IMR-90 (cell line): Measurements from ENCODE around the gene FKBP11. TPM values are rescaled to one million over a fixed set of nuclear protein-coding genes. Genes with fewer than 3 reads are reported as not detected.
A peak's percentile ranks its signal among the peaks of the same experiment; 100 is the strongest.

Experiments used
- ATAC-seq: fragments of 200-7000 bp; cut with Tn5 transposase; 2 replicates; pipeline ENCODE4 v1.9.1; 2020; ENCODE audit warnings: low read depth, mild to moderate bottlenecking, moderate library complexity
- BruUV-seq: library from RNA; stranded (reverse); fragments of 400-500 nt; replicated peaks from 2 replicates; lab custom pipeline; 2021; lab: Mats Ljungman, UMichigan
- CTCF ChIA-PET: fragments of 300-600 bp; formaldehyde crosslinking; extraction: SDS; loops from one replicate; lab custom pipeline; 2021; ENCODE audit warnings: antibody characterized with exemption; lab: Yijun Ruan, JAX
- POLR2A ChIA-PET: fragments of 300-600 bp; sonication (Branson Sonifier 250); formaldehyde crosslinking; loops from one replicate; lab custom pipeline; 2022; ENCODE audit warnings: antibody characterized with exemption; ENCODE audit not compliant: unreplicated experiment; lab: Charles Lee
- DNase-seq: peaks from one replicate; pipeline ENCODE4 v3.0.0; 2013
- H2AFZ ChIP-seq: replicated peaks from 2 replicates; pipeline ENCODE3; 2013; ENCODE audit warnings: low read length, mild to moderate bottlenecking; ENCODE audit not compliant: poor library complexity
- H2AK5ac ChIP-seq: 2 replicates; pipeline ENCODE4 v1.6.1; 2013; ENCODE audit warnings: low read depth, low read length, inconsistent platforms
- H2AK9ac ChIP-seq: replicated peaks from 2 replicates; pipeline ENCODE3; 2013; ENCODE audit warnings: mild to moderate bottlenecking, low read depth, low read length, moderate library complexity; ENCODE audit not compliant: poor library complexity
- H2BK120ac ChIP-seq: 2 replicates; pipeline ENCODE4 v1.6.1; 2013; ENCODE audit warnings: low read depth, low read length, inconsistent platforms
- H2BK15ac ChIP-seq: 3 replicates; pipeline ENCODE4 v1.6.1; 2013; ENCODE audit warnings: low read depth, low read length, inconsistent platforms
- H2BK20ac ChIP-seq: 2 replicates; pipeline ENCODE4 v1.6.1; 2013; ENCODE audit warnings: low read depth, mild to moderate bottlenecking, inconsistent platforms, low read length, moderate library complexity
- H2BK5ac ChIP-seq: 2 replicates; pipeline ENCODE4 v1.6.1; 2013; ENCODE audit warnings: mild to moderate bottlenecking, low read depth, low read length, inconsistent platforms; ENCODE audit not compliant: poor library complexity, severe bottlenecking
- H3K14ac ChIP-seq: replicated peaks from 2 replicates; pipeline ENCODE4 v1.6.1; 2013; ENCODE audit warnings: low read depth, low read length, inconsistent platforms
- H3K18ac ChIP-seq: 2 replicates; pipeline ENCODE4 v1.6.1; 2013; ENCODE audit warnings: low read depth, low read length, control low read depth
- H3K23ac ChIP-seq: 2 replicates; pipeline ENCODE4 v1.6.1; 2013; ENCODE audit warnings: low read depth, low read length, inconsistent platforms
- H3K27ac ChIP-seq: 2 replicates; pipeline ENCODE4 v1.5.1; 2013; ENCODE audit warnings: mild to moderate bottlenecking, control low read depth, low read length; ENCODE audit not compliant: insufficient read depth
- H3K27me3 ChIP-seq: 2 replicates; pipeline ENCODE4 v1.6.1; 2013; ENCODE audit warnings: low read length; ENCODE audit not compliant: control insufficient read depth, insufficient read depth
- H3K36me3 ChIP-seq: 2 replicates; pipeline ENCODE4 v1.6.1; 2013; ENCODE audit warnings: low read length, mixed read lengths; ENCODE audit not compliant: control insufficient read depth, insufficient read depth
- H3K4ac ChIP-seq: 2 replicates; pipeline ENCODE4 v1.6.1; 2013; ENCODE audit warnings: low read depth, low read length, inconsistent platforms
- H3K4me1 ChIP-seq: 2 replicates; pipeline ENCODE4 v1.6.1; 2013; ENCODE audit warnings: low read length, mixed read lengths; ENCODE audit not compliant: control insufficient read depth, insufficient read depth
- H3K4me2 ChIP-seq: 2 replicates; pipeline ENCODE4 v1.6.1; 2013; ENCODE audit warnings: low read depth, mild to moderate bottlenecking, control low read depth, low read length, moderate library complexity
- H3K4me3 ChIP-seq: 2 replicates; pipeline ENCODE4 v1.5.1; 2013; ENCODE audit warnings: low read depth, mild to moderate bottlenecking, control low read depth, low read length, moderate library complexity; ENCODE audit not compliant: insufficient read depth
- H3K56ac ChIP-seq: 2 replicates; pipeline ENCODE4 v1.6.1; 2013; ENCODE audit warnings: low read length, inconsistent platforms; ENCODE audit not compliant: insufficient read depth; ENCODE audit errors: extremely low read depth
- H3K79me1 ChIP-seq, 2 experiments: 2 replicates each; pipeline ENCODE4 v1.6.1; 2013; ENCODE audit warnings: low read length in 2 of 2, inconsistent platforms in 1 of 2, low read depth in 1 of 2
- H3K9ac ChIP-seq: 2 replicates; pipeline ENCODE4 v1.6.1; 2013; ENCODE audit warnings: low read depth, low read length, control low read depth
- H3K9me1 ChIP-seq: 2 replicates; pipeline ENCODE4 v1.6.1; 2013; ENCODE audit warnings: low read length, inconsistent platforms; ENCODE audit not compliant: insufficient read depth
- H3K9me3 ChIP-seq: 2 replicates; pipeline ENCODE4 v1.6.1; 2013; ENCODE audit warnings: low read length; ENCODE audit not compliant: control insufficient read depth, insufficient read depth
- H4K20me1 ChIP-seq: 2 replicates; pipeline ENCODE4 v1.6.1; 2013; ENCODE audit warnings: low read length, inconsistent platforms; ENCODE audit not compliant: insufficient read depth
- H4K5ac ChIP-seq: 2 replicates; pipeline ENCODE4 v1.6.1; 2013; ENCODE audit warnings: mild to moderate bottlenecking, low read depth, low read length, control low read depth
- H4K8ac ChIP-seq, 2 experiments: 2 replicates each; pipeline ENCODE4 v1.6.1; 2013; ENCODE audit warnings: low read depth in 2 of 2, low read length in 2 of 2, control low read depth in 1 of 2, inconsistent platforms in 1 of 2
- H4K91ac ChIP-seq: 2 replicates; pipeline ENCODE4 v1.6.1; 2013; ENCODE audit warnings: low read depth, low read length, inconsistent platforms; ENCODE audit not compliant: insufficient read depth
- POLR2A ChIP-seq: IDR thresholded peaks from 2 replicates; pipeline ENCODE4 v1.6.1; 2012; ENCODE audit warnings: mild to moderate bottlenecking, low read depth, low read length
- WGBS, 2 experiments: methylation state at CpG; one replicate each; pipeline versions ENCODE4 v1.1.5 to v1.1.7; 2013; ENCODE audit warnings: missing lambda C conversion rate in 2 of 2; ENCODE audit not compliant: insufficient read length in 1 of 2; ENCODE audit errors: extremely low coverage in 2 of 2; 5-methylcytosine and 5-hydroxymethylcytosine counted together
- dilution Hi-C: fragments of 300-500 bp; cut with HindIII; formaldehyde crosslinking; loops from one replicate; pipeline ENCODE4 v1.14.3; 2018; ENCODE audit warnings: low sequenced_read_pairs; ENCODE audit not compliant: unreplicated experiment
- in situ Hi-C: fragments of 300-500 bp; cut with MboI; formaldehyde crosslinking; loops from 3 replicates; pipeline ENCODE4 v1.14.3; 2019; ENCODE audit warnings: low sequenced_read_pairs, inconsistent platforms, mixed read lengths
- intact Hi-C: fragments of 100-400 bp; cut with micrococcal nuclease; formaldehyde crosslinking; loops from 2 replicates; pipeline ENCODE4 v1.10.0; 2022
- polyA plus RNA-seq, 3 experiments: library from polyadenylated mRNA; depleted of rRNA; stranded (reverse); fragments of >200 nt; gene quantifications; 2 replicates each; pipeline ENCODE4 v1.2.3, GENCODE V29; 2012; ENCODE audit warnings: low replicate concordance in 1 of 3
- total RNA-seq: library from RNA; depleted of rRNA; stranded (reverse); fragments of >200 nt; gene quantifications from 2 replicates; pipeline ENCODE4 v1.2.3, GENCODE V29; 2012

Gene FKBP11
- total and polyA plus RNA-seq, 2 of the 4 experiments (the other 2 are of a cell fraction), result 5.0 to 40.0 TPM

- Histone ChIP-seq H3K27me3 (peaks cover 5% of the 10 kb centered on the region; the same call in 1 of the 2 replicates), H2AK5ac (no peak overlapping the region; the same call in 1 of the 2 replicates), H3K36me3 (no peaks in the 10 kb centered on the region), H3K56ac (no peak overlapping the region), H4K8ac (peak overlapping the region; percentile 86 to 94), H3K79me1 (peaks cover 10 to 40% of the 10 kb centered on the region in 2 experiments), H3K18ac (no peak overlapping the region), H3K27ac (no peak overlapping the region), H2AK9ac (peak overlapping the region; percentile 35), H4K20me1 (peaks cover 34% of the 10 kb centered on the region), H4K91ac (0 out of 2 replicates have a peak overlapping the region, but pooled peaks have one; percentile 18), H3K4me3 (peak overlapping the region; percentile 88), H2BK5ac (no peak overlapping the region), H3K4me1 (peaks cover 3% of the 10 kb centered on the region; the same call in 1 of the 2 replicates), H3K9me1 (peaks cover 11% of the 10 kb centered on the region), H2BK120ac (no peak overlapping the region), H2BK20ac (no peak overlapping the region), H3K9me3 (no peaks in the 10 kb centered on the region), H2BK15ac (0 out of 3 replicates have a peak overlapping the region, but pooled peaks have one; percentile 1), H3K9ac (peak overlapping the region; percentile 69; the same call in 1 of the 2 replicates), H2AFZ (peak overlapping the region; percentile 91), H3K23ac (peak overlapping the region; percentile 39; the same call in 1 of the 2 replicates), H3K4me2 (peak overlapping the region; percentile 94), H3K4ac (peak overlapping the region; percentile 26; the same call in 1 of the 2 replicates), H3K14ac (no peak overlapping the region), H4K5ac (peak overlapping the region; percentile 85; the same call in 1 of the 2 replicates)
- in situ Hi-C loops, result no loop called here
- ChIA-PET CTCF (no interaction called here), POLR2A (no interaction called here)
- BruUV-seq, result no TSS peak
- no peak for ATAC-seq
- intact Hi-C loops, result no loop called here
- WGBS, 2 experiments, result 0% methylated on average over 1 of the region's 3 CpGs; no CpG with 5 or more reads in 1 of the 2 experiments
- dilution Hi-C loops, result no loop called here
- no peak for TF ChIP-seq POLR2A
- DNase-seq, result no peak
Observed at GRCh38 chr12:48958049-48958388, 32.7 kb upstream of the FKBP11 start.
